ENCODE data around the gene SULT1A3.
"Not testable (repeated sequence)": the region's sequence is repeated elsewhere in the genome, so short reads cannot be mapped to it uniquely, and the experiment has no call there.

The SULT1A3 gene

DNA sequence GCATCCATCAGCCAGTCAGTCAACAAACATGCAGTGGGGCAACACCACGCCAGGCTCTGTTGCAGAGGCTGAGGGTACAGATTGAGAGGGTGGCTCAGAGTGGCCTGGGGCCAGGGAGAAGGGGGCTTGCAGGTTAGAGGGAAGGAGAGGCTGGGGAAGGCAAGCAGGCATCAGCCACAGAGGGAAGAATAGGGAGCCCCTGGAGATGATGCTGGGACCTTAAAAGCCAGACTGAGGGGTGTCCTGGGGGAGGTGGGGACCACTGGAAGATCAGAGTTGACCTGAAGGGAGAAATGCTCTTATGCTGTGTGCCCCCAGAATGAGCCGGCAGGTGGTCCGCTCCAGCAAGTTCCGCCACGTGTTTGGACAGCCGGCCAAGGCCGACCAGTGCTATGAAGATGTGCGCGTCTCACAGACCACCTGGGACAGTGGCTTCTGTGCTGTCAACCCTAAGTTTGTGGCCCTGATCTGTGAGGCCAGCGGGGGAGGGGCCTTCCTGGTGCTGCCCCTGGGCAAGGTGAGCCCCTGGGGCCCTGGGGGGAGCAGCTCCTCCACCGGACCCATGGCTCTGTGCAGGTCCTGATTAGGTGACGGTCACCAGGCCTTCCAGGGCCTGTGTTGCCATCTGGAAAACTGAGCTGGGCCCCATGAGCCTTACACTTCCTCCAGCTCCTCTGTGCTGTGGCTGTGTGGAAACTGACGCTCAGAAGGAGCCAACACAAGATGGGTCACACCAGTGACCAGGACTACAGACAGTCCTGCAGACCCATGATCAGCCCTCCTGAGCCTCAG is 14.0 kb upstream of the SULT1A3 start:
- peak overlapping the region in 1 of 2 donors; percentile 89 for H3K27ac ChIP-seq
- TF ChIP-seq, protein P1, sequence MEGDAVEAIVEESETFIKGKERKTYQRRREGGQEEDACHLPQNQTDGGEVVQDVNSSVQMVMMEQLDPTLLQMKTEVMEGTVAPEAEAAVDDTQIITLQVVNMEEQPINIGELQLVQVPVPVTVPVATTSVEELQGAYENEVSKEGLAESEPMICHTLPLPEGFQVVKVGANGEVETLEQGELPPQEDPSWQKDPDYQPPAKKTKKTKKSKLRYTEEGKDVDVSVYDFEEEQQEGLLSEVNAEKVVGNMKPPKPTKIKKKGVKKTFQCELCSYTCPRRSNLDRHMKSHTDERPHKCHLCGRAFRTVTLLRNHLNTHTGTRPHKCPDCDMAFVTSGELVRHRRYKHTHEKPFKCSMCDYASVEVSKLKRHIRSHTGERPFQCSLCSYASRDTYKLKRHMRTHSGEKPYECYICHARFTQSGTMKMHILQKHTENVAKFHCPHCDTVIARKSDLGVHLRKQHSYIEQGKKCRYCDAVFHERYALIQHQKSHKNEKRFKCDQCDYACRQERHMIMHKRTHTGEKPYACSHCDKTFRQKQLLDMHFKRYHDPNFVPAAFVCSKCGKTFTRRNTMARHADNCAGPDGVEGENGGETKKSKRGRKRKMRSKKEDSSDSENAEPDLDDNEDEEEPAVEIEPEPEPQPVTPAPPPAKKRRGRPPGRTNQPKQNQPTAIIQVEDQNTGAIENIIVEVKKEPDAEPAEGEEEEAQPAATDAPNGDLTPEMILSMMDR (IDR thresholded peaks at IDR 0.05) = no peak
- peak overlapping the region; percentile 72 for H3K4me3 ChIP-seq
- DNase-seq (ENCODE audit: low spot score) = no peak

GRCh38 chr16:30185683-30186421 is 13.2 kb upstream of the SULT1A3 start:
- TF ChIP-seq, protein P1 (IDR thresholded peaks at IDR 0.05) = no peak
- no peak for DNase-seq (ENCODE audit: low spot score)
- Histone ChIP-seq H3K4me3 (peak overlapping the region; percentile 72), H3K27ac (peak overlapping the region in 1 of 2 donors; percentile 89)

- H3K4me3 ChIP-seq = peak overlapping the region; percentile 72
- H3K27ac ChIP-seq = peak overlapping the region in 1 of 2 donors; percentile 89
- TF ChIP-seq, protein P1 (IDR thresholded peaks at IDR 0.05) = no peak
- DNase-seq (ENCODE audit: low spot score) = no peak
Observed at GRCh38 chr16:30186444-30186781, 12.6 kb upstream of the SULT1A3 start.

GRCh38 chr16:30186782-30187555 is 12.1 kb upstream of the SULT1A3 start:
- Histone ChIP-seq H3K27ac (peak overlapping the region in 1 of 2 donors; percentile 89), H3K4me3 (peak overlapping the region; percentile 72)
- peak; percentile 75 for DNase-seq (ENCODE audit: low spot score)
- TF ChIP-seq, protein P1 (IDR thresholded peaks at IDR 0.05) = no peak

DNA sequence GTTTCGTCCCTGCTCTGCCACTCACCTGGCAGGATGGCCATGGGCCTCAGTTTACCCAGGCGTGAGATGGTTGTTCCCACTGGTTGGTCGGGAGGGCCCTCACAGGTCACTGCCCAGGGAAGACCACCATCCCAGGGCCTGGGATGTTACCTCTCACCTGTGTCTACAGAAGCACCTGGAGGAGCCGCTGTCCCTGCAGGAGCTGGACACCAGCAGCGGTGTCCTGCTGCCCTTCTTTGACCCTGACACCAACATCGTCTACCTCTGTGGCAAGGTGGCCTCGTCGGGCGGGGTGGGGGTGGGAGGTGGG is 11.5 kb upstream of the SULT1A3 start:
- no peak for DNase-seq (ENCODE audit: low spot score)
- TF ChIP-seq, protein P1 (IDR thresholded peaks at IDR 0.05) = no peak
- H3K27ac ChIP-seq = no peak overlapping the region
- peak overlapping the region; percentile 72 for H3K4me3 ChIP-seq

- Histone ChIP-seq H3K27ac (no peak overlapping the region), H3K4me3 (no peak overlapping the region)
- TF ChIP-seq, protein P1 (IDR thresholded peaks at IDR 0.05) = no peak
- DNase-seq (ENCODE audit: low spot score) = no peak
Observed at GRCh38 chr16:30187971-30188561, 11.0 kb upstream of the SULT1A3 start.

DNA sequence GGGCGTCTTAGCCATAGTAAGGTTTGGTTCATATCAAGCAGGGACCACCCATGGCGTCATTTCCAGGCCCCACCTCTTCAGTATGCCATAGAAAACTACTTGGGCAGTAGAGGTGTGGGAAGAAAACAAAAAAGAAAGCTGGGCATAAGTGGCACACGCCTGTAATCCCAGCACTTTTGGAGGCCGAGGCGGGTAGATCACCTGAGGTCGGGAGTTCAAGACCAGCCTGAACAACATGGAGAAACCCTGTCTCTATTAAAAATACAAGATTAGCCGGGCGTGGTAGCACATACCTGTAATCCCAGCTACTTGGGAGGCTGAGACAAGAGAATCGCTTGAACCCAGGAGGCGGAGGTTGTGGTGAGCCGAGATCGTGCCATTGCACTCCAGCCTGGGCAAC is 7.9 kb upstream of the SULT1A3 start:
- DNase-seq (ENCODE audit: low spot score); H3K27ac ChIP-seq; H3K4me3 ChIP-seq: not testable (repeated sequence)

DNA sequence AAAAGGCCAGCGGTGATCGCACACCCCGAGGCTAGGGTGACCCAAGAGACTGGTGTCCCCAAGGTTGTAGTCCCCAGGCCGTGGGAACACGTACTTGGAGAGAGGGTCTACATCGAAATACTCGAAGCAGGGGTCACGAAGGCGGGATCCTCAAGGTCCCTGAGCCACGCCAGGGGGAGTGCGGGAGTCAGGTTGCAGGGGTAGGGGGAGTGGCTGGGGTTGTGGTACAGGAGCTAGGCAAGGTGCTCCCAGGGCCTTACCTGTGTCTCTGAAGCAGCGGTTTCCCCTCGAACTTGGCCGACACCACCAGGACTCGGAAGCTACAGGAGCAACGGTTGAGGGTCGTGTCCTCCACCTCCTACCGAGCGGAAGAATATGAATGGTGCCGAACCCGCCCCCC is 6.0 kb upstream of the SULT1A3 start:
- not testable (repeated sequence) for DNase-seq (ENCODE audit: low spot score); H3K4me3 ChIP-seq; H3K27ac ChIP-seq

- Histone ChIP-seq H3K4me3 (peak within 1 kb of the TSS; percentile 72), H3K27ac (peak within 1 kb of the TSS in 1 of 2 donors; percentile 75)
Observed at GRCh38 chr16:30193615-30194014, 5.4 kb upstream of the SULT1A3 start, which contains the start of the genes BOLA2B and SLX1A. BOLA2B (minus strand) TSS chr16:30193666; CDS start chr16:30193595, 71 bp downstream. SLX1A (plus strand) TSS chr16:30193875; CDS start chr16:30194085, 210 bp downstream.

DNA sequence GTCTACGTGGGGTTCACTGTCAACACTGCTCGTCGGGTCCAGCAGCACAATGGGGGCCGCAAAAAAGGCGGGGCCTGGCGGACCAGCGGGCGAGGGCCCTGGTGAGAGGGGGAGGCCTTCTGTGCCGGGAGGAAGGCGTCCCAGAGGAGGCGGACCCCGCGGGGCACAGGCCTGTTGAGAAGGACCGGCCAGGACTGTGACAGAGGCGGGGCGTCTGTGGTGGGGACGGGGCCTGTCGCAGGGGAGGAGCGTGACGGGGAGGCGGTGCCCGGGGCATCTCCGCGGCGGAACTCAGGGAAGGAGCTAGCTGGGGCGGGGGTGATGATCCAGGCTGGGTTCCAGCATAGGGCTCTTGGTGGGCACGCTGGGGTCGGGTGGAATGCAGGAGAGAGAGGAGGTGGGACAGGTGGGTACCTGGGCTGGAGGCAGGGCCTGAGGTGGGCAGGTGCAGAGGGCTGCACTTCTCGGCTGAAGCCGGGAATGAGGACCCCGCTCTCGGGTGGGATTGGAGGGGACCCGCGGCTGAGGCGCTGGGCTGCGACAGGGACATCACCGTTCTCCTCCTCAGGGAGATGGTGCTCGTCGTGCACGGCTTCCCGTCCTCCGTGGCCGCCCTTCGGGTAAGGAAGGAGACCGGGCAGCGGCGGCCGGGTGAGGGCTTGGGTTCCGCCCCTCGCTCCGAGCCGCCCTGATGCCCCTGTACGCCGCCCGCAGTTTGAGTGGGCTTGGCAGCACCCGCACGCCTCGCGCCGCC is 4.7 kb upstream of the SULT1A3 start:
- Histone ChIP-seq H3K27ac (peak overlapping the region in 1 of 2 donors; percentile 75), H3K4me3 (peak overlapping the region; percentile 72)
- not testable (repeated sequence) for DNase-seq (ENCODE audit: low spot score)

More at GRCh38 chr16:30193615-30194014, 5.4 kb upstream of the SULT1A3 start, which contains the start of the genes BOLA2B and SLX1A:
- not testable (repeated sequence) for DNase-seq (ENCODE audit: low spot score)

Data from coronary artery (tissue), 2 donors.